Measurements from ENCODE around the gene NAA10. TPM values are rescaled to one million over a fixed set of nuclear protein-coding genes. Genes with fewer than 3 reads are reported as not detected.

NAA10 gene
- total RNA-seq, 1 donor from 2014 or later: 69.2 TPM

GRCh38 chrX:153921511-153922446, 13.1 kb downstream of the NAA10 start:
- H3K36me3 ChIP-seq: peaks cover 6% of the 10 kb centered on the region
- no peaks in the 10 kb centered on the region for H3K9me3 ChIP-seq
- DNase-seq: peak; percentile 30
- H3K4me3 ChIP-seq: peak overlapping the region; percentile 27
- peak overlapping the region; percentile 31 for H3K27ac ChIP-seq
- peaks cover 35% of the 10 kb centered on the region for H3K4me1 ChIP-seq
- intact Hi-C loops (cut with DNase I): no loop called here
- no peaks in the 10 kb centered on the region for H3K27me3 ChIP-seq (ENCODE audit: low read depth)
- no peak for ATAC-seq
- TF ChIP-seq, protein P1, sequence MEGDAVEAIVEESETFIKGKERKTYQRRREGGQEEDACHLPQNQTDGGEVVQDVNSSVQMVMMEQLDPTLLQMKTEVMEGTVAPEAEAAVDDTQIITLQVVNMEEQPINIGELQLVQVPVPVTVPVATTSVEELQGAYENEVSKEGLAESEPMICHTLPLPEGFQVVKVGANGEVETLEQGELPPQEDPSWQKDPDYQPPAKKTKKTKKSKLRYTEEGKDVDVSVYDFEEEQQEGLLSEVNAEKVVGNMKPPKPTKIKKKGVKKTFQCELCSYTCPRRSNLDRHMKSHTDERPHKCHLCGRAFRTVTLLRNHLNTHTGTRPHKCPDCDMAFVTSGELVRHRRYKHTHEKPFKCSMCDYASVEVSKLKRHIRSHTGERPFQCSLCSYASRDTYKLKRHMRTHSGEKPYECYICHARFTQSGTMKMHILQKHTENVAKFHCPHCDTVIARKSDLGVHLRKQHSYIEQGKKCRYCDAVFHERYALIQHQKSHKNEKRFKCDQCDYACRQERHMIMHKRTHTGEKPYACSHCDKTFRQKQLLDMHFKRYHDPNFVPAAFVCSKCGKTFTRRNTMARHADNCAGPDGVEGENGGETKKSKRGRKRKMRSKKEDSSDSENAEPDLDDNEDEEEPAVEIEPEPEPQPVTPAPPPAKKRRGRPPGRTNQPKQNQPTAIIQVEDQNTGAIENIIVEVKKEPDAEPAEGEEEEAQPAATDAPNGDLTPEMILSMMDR (IDR thresholded peaks at IDR 0.05): no peak

- peak overlapping the region; percentile 31 for H3K27ac ChIP-seq
- peak; percentile 13 for DNase-seq
Measured at GRCh38 chrX:153921070-153921469, 13.8 kb downstream of the NAA10 start.

GRCh38 chrX:153920546-153920945, 14.3 kb downstream of the NAA10 start:
- peaks cover 6% of the 10 kb centered on the region for H3K36me3 ChIP-seq

More at GRCh38 chrX:153921070-153921469, 13.8 kb downstream of the NAA10 start:
- Histone ChIP-seq H3K4me1 (peaks cover 32% of the 10 kb centered on the region), H3K4me3 (peak overlapping the region; percentile 27), H3K9me3 (no peaks in the 10 kb centered on the region), H3K27me3 (ENCODE audit: low read depth) (no peaks in the 10 kb centered on the region), H3K36me3 (peaks cover 6% of the 10 kb centered on the region)
- intact Hi-C loops (cut with DNase I): no loop called here
- no peak for ATAC-seq
- TF ChIP-seq, protein P1 (IDR thresholded peaks at IDR 0.05): no peak

GRCh38 chrX:153919281-153919680, 15.6 kb downstream of the NAA10 start:
- Histone ChIP-seq H3K27ac (no peak overlapping the region), H3K4me3 (no peak overlapping the region), H3K9me3 (no peaks in the 10 kb centered on the region), H3K27me3 (ENCODE audit: low read depth) (no peaks in the 10 kb centered on the region), H3K36me3 (peaks cover 6% of the 10 kb centered on the region), H3K4me1 (peaks cover 32% of the 10 kb centered on the region)
- TF ChIP-seq, protein P1 (IDR thresholded peaks at IDR 0.05): no peak
- intact Hi-C loops (cut with DNase I): no loop called here
- no peak for ATAC-seq
- peak; percentile 7 for DNase-seq

More at GRCh38 chrX:153920546-153920945, 14.3 kb downstream of the NAA10 start:
- intact Hi-C loops (cut with DNase I): no loop called here
- Histone ChIP-seq H3K9me3 (no peaks in the 10 kb centered on the region), H3K4me3 (no peak overlapping the region), H3K4me1 (peaks cover 32% of the 10 kb centered on the region), H3K27me3 (ENCODE audit: low read depth) (no peaks in the 10 kb centered on the region), H3K27ac (no peak overlapping the region)
- ATAC-seq (no peak), DNase-seq (peak; percentile 19)
- TF ChIP-seq, protein P1 (IDR thresholded peaks at IDR 0.05): no peak

DNA sequence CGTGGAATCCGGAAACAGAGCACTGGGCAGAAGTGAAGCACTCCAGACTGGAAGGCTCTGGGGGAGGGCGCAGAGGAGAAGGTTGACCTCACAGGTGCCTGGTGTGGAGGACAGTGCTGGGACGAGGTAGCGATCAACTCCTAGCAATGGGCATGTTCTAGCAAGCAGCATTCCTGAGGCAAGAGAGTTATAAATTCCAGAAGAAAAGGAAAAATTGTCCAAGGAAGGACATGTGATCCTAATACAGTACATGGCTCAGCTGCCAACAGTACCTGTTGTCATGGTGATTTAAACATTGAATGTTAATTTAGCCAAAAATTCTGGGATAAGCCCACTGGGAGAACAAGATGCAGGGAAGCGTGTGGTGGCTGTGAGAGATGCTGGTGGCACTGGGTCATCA, 17.0 kb downstream of the NAA10 start:
- no peak overlapping the region for H3K27ac ChIP-seq
- no peaks in the 10 kb centered on the region for H3K27me3 ChIP-seq (ENCODE audit: low read depth)
- TF ChIP-seq, protein P1 (IDR thresholded peaks at IDR 0.05): no peak
- no peak overlapping the region for H3K4me3 ChIP-seq
- peaks cover 8% of the 10 kb centered on the region for H3K36me3 ChIP-seq
- H3K9me3 ChIP-seq: no peaks in the 10 kb centered on the region
- H3K4me1 ChIP-seq: peaks cover 22% of the 10 kb centered on the region
- DNase-seq (no peak), ATAC-seq (no peak)
- intact Hi-C loops (cut with DNase I): no loop called here

Data from lower lobe of right lung (tissue), 2 donors.